ENCODE measurements around the gene GLIS1. TPM values are rescaled to one million over a fixed set of nuclear protein-coding genes. Genes with fewer than 3 reads are reported as not detected.

GLIS1 gene
- total and polyA plus RNA-seq, 2 of the 8 experiments (the other 6 are each of a cell fraction or from before 2014, with no cell fraction given), result 0.15 to 0.22 TPM

- TF ChIP-seq, protein P1, sequence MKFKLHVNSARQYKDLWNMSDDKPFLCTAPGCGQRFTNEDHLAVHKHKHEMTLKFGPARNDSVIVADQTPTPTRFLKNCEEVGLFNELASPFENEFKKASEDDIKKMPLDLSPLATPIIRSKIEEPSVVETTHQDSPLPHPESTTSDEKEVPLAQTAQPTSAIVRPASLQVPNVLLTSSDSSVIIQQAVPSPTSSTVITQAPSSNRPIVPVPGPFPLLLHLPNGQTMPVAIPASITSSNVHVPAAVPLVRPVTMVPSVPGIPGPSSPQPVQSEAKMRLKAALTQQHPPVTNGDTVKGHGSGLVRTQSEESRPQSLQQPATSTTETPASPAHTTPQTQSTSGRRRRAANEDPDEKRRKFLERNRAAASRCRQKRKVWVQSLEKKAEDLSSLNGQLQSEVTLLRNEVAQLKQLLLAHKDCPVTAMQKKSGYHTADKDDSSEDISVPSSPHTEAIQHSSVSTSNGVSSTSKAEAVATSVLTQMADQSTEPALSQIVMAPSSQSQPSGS (IDR thresholded peaks at IDR 0.05; ENCODE audit: low read length), result no peak
- no peak for TF ChIP-seq RNF2 (IDR thresholded peaks at IDR 0.05; ENCODE audit: borderline replicate concordance, low read depth, low read length, missing control alignments, poor library complexity, severe bottlenecking)
- TF ChIP-seq BACH1 (IDR thresholded peaks at IDR 0.05; ENCODE audit: low read length), result no peak
- no peak for TF ChIP-seq POU5F1 (IDR thresholded peaks at IDR 0.05; ENCODE audit: low read depth, low read length)
- no peak for TF ChIP-seq SRF (IDR thresholded peaks at IDR 0.05; ENCODE audit: low read depth, low read length)
- no peak for TF ChIP-seq SIX5 (IDR thresholded peaks at IDR 0.05; ENCODE audit: low read depth, low read length)
- TF ChIP-seq CTBP2 (IDR thresholded peaks at IDR 0.05; ENCODE audit: borderline replicate concordance, insufficient read depth, insufficient read length, low read length), result no peak
- no peak for TF ChIP-seq NRF1 (IDR thresholded peaks at IDR 0.05; ENCODE audit: low read depth, low read length)
Observed at GRCh38 chr1:53605181-53605580, 133.8 kb downstream of the GLIS1 start (continued).

All from H1 (cell line).